SK-N-SH (cell line): ENCODE data around the gene CLCN6.

Source experiments
- MAX ChIP-seq: IDR thresholded peaks from 2 replicates; pipeline ENCODE4 v1.4.0; 2012; ENCODE audit warnings: low read depth
- POLR2AphosphoS5 ChIP-seq: IDR thresholded peaks from 2 replicates; pipeline ENCODE4 v1.6.1; 2012; ENCODE audit warnings: low read depth, low read length
- RXRA ChIP-seq: IDR thresholded peaks from 2 replicates; pipeline ENCODE4 v1.4.0; 2012; ENCODE audit warnings: low read depth, mild to moderate bottlenecking, borderline replicate concordance
- USF1 ChIP-seq: IDR thresholded peaks from 2 replicates; pipeline ENCODE4 v1.4.0; 2012; ENCODE audit warnings: low read depth, borderline replicate concordance
- TF ChIP-seq, protein P1 (sequence below): fragments of 200-600 bp; sonication (generic); IDR thresholded peaks from 2 replicates; pipeline ENCODE4 v1.6.1; 2017; ENCODE audit warnings: antibody characterized with exemption, mild to moderate bottlenecking, moderate library complexity

GRCh38 chr1:11793819-11794218 lies 12.2 kb upstream of the CLCN6 start:
- TF ChIP-seq USF1, result no peak
- no peak for TF ChIP-seq RXRA
- TF ChIP-seq MAX, result no peak
- TF ChIP-seq, protein P1, sequence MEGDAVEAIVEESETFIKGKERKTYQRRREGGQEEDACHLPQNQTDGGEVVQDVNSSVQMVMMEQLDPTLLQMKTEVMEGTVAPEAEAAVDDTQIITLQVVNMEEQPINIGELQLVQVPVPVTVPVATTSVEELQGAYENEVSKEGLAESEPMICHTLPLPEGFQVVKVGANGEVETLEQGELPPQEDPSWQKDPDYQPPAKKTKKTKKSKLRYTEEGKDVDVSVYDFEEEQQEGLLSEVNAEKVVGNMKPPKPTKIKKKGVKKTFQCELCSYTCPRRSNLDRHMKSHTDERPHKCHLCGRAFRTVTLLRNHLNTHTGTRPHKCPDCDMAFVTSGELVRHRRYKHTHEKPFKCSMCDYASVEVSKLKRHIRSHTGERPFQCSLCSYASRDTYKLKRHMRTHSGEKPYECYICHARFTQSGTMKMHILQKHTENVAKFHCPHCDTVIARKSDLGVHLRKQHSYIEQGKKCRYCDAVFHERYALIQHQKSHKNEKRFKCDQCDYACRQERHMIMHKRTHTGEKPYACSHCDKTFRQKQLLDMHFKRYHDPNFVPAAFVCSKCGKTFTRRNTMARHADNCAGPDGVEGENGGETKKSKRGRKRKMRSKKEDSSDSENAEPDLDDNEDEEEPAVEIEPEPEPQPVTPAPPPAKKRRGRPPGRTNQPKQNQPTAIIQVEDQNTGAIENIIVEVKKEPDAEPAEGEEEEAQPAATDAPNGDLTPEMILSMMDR, result no peak
- TF ChIP-seq POLR2AphosphoS5, result no peak
